Measurements from ENCODE around the gene CPLX1. TPM values are rescaled to one million over a fixed set of nuclear protein-coding genes. Genes with fewer than 3 reads are reported as not detected.

The CPLX1 gene
- total RNA-seq, 4 donors from 2014 or later, result 0.38 to 0.44 TPM; not detected in 2

- WGBS, result 93% methylated on average over 3 of the region's 50 CpGs
- H3K4me1 ChIP-seq, result peaks cover 4% of the 10 kb centered on the region
- no peak for TF ChIP-seq POLR2AphosphoS5 (IDR thresholded peaks at IDR 0.05)
- TF ChIP-seq, protein P1, sequence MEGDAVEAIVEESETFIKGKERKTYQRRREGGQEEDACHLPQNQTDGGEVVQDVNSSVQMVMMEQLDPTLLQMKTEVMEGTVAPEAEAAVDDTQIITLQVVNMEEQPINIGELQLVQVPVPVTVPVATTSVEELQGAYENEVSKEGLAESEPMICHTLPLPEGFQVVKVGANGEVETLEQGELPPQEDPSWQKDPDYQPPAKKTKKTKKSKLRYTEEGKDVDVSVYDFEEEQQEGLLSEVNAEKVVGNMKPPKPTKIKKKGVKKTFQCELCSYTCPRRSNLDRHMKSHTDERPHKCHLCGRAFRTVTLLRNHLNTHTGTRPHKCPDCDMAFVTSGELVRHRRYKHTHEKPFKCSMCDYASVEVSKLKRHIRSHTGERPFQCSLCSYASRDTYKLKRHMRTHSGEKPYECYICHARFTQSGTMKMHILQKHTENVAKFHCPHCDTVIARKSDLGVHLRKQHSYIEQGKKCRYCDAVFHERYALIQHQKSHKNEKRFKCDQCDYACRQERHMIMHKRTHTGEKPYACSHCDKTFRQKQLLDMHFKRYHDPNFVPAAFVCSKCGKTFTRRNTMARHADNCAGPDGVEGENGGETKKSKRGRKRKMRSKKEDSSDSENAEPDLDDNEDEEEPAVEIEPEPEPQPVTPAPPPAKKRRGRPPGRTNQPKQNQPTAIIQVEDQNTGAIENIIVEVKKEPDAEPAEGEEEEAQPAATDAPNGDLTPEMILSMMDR (IDR thresholded peaks at IDR 0.05), result no peak
- no peak overlapping the region for H3K4me3 ChIP-seq
- no peaks in the 10 kb centered on the region for H3K9me3 ChIP-seq
- no peak overlapping the region for H3K27ac ChIP-seq
- peaks cover 50% of the 10 kb centered on the region for H3K36me3 ChIP-seq
- DNase-seq (ENCODE audit: low spot score in 2 of 2), result no peak
- no peaks in the 10 kb centered on the region for H3K27me3 ChIP-seq
These were observed 23.7 kb upstream of the CPLX1 start for GRCh38 chr4:849478-850175.

DNA sequence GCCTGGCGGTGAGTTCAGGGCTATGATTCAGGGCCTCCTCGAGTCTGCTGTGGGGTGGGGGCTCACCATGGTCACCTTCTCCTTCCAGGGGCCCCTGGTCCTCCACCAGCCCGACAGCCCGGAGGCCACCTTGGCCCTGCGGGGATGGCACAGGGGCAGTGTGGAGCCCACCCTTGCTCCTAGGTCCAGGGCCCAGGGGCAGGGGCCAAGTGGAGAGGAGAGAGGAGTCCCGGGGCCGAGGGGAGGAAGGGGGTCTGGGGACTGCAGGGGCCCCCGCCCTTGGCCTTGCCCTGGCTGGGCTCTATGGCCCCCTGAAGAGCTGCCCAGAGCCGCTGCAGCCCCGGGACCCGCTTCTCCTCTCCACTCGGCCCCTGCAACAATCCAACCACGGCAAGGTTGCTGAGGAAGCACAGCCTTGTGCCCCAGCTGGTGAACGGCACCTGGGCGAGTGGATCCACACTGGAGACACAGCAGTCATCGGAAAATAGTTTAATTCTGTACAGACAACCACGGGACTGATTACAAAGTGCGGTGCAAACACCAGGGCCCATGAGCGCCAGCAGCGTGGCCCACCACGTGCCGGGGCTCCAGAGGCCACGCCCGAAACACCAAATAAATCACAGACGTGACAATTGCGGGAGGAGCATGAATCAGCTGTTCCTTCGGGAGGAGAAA lies 23.0 kb upstream of the CPLX1 start:
- Histone ChIP-seq H3K4me1 (peaks cover 4% of the 10 kb centered on the region), H3K27me3 (no peaks in the 10 kb centered on the region), H3K4me3 (no peak overlapping the region), H3K36me3 (peaks cover 50% of the 10 kb centered on the region), H3K9me3 (no peaks in the 10 kb centered on the region), H3K27ac (no peak overlapping the region)
- TF ChIP-seq EP300 (IDR thresholded peaks at IDR 0.05) (no peak), POLR2A (IDR thresholded peaks at IDR 0.05) (no peak), POLR2AphosphoS5 (IDR thresholded peaks at IDR 0.05) (no peak)
- TF ChIP-seq, protein P1 (IDR thresholded peaks at IDR 0.05), result no peak
- 79% methylated on average over 21 of the region's 27 CpGs for WGBS
- no peak for DNase-seq (ENCODE audit: low spot score in 2 of 2)

DNA sequence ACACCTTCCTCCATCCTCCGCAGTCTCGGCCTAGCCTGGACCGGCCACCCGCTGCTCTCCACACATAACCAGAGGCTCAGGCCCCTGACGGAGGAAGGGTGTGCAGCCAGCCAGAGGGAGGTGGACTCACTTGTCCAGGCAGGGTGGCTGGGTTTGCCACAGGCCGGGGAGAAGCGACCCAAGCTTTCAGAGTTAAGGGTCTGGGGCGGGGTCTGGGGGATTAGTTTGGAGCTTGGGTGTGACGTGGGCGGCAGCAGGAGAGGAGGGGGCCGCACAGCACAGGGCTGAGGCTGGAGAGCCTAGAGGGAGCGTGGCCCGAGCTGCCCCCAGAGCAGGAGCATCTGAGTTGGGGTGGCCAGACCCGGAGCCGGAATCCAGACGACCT lies 22.4 kb upstream of the CPLX1 start:
- no peak for DNase-seq (ENCODE audit: low spot score in 2 of 2)
- Histone ChIP-seq H3K27me3 (no peaks in the 10 kb centered on the region), H3K9me3 (no peaks in the 10 kb centered on the region), H3K4me1 (peaks cover 4% of the 10 kb centered on the region), H3K4me3 (no peak overlapping the region), H3K27ac (no peak overlapping the region), H3K36me3 (peaks cover 48% of the 10 kb centered on the region)
- 90% methylated on average over 16 of the region's 16 CpGs for WGBS
- TF ChIP-seq, protein P1 (IDR thresholded peaks at IDR 0.05), result no peak

DNA sequence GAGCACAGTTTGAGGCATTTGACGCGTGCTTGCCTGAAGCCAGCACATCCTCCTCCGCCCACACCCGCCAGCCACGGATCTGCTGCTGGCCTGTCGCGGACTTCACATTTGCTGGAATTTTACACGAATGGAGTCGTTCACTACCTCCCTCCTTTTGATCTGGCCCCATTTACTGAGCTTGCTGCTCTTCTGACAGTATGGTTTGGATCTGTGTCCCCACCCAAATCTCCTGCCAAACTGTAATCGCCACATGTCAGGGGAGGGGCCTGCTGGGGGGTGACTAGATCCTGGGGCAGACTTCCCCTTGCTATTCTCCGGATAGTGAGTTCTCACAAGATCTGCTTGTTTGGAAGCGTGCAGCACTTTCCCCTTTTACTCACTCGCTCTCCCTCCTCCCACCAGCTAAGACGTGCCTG lies 19.9 kb upstream of the CPLX1 start:
- Histone ChIP-seq H3K4me3 (no peak overlapping the region), H3K9me3 (no peaks in the 10 kb centered on the region), H3K27me3 (no peaks in the 10 kb centered on the region), H3K36me3 (peaks cover 26% of the 10 kb centered on the region), H3K4me1 (peaks cover 4% of the 10 kb centered on the region), H3K27ac (no peak overlapping the region)
- TF ChIP-seq POLR2A (IDR thresholded peaks at IDR 0.05), result no peak
- TF ChIP-seq, protein P1 (IDR thresholded peaks at IDR 0.05), result no peak
- no peak for TF ChIP-seq EP300 (IDR thresholded peaks at IDR 0.05)
- no peak for TF ChIP-seq POLR2AphosphoS5 (IDR thresholded peaks at IDR 0.05)
- WGBS, result 46% methylated on average over 14 of the region's 14 CpGs
- no peak for DNase-seq (ENCODE audit: low spot score in 2 of 2)

GRCh38 chr4:845233-845835 lies 19.4 kb upstream of the CPLX1 start:
- H3K9me3 ChIP-seq, result no peaks in the 10 kb centered on the region
- no peaks in the 10 kb centered on the region for H3K27me3 ChIP-seq
- 78% methylated on average over 8 of the region's 9 CpGs for WGBS
- peaks cover 4% of the 10 kb centered on the region for H3K4me1 ChIP-seq
- DNase-seq (ENCODE audit: low spot score in 2 of 2), result no peak
- no peak for TF ChIP-seq EP300 (IDR thresholded peaks at IDR 0.05)
- TF ChIP-seq POLR2AphosphoS5 (IDR thresholded peaks at IDR 0.05), result no peak
- TF ChIP-seq POLR2A (IDR thresholded peaks at IDR 0.05), result no peak
- TF ChIP-seq, protein P1 (IDR thresholded peaks at IDR 0.05), result no peak
- no peak overlapping the region for H3K4me3 ChIP-seq
- no peak overlapping the region for H3K27ac ChIP-seq
- H3K36me3 ChIP-seq, result peaks cover 21% of the 10 kb centered on the region
